Tibial artery (tissue), 4 donors: Measurements from ENCODE around the gene SEMA3C.

Experiments
- DNase-seq, 2 donors: peaks; one replicate each; pipeline ENCODE4 v3.0.0-alpha.2; 2019
- H3K27ac ChIP-seq, 2 donors: fragments of 200-600 bp; sonication (generic) in 1 of 2; 1 replicate in 1 of 2; 2 replicates in 1 of 2; pipeline ENCODE4 v1.5.1; 2018 to 2019; ENCODE audit warnings: mild to moderate bottlenecking in 1 of 2
- H3K27me3 ChIP-seq, 2 donors: fragments of 200-600 bp; sonication (generic) in 1 of 2; one replicate each; pipeline versions ENCODE4 v1.5.1 to v1.6.0; 2016 to 2019
- H3K36me3 ChIP-seq, 3 donors: fragments of 200-600 bp; sonication (generic) in 2 of 3; one replicate each; pipeline ENCODE4 v1.5.1; 2016 to 2019; ENCODE audit warnings: mild to moderate bottlenecking in 2 of 3
- H3K4me1 ChIP-seq, 4 donors: fragments of 200-600 bp; sonication (generic) in 2 of 4; 1 replicate in 3 of 4; 2 replicates in 1 of 4; pipeline ENCODE4 v1.5.1; 2016 to 2019
- H3K4me3 ChIP-seq, 2 donors: fragments of 200-600 bp; sonication (generic) in 1 of 2; 1 replicate in 1 of 2; 2 replicates in 1 of 2; pipeline ENCODE4 v1.5.1; 2018 to 2019; ENCODE audit warnings: mild to moderate bottlenecking in 2 of 2
- H3K9me3 ChIP-seq, 3 donors: fragments of 200-600 bp; sonication (generic) in 1 of 3; one replicate each; pipeline ENCODE4 v1.5.1; 2016 to 2019
- CTCF ChIP-seq, 2 experiments: fragments of 200-600 bp in 1 of 2; fragments of 450-650 bp in 1 of 2; IDR thresholded peaks; one replicate each; pipeline ENCODE4 v1.5.1; 2017 to 2019; ENCODE audit warnings: antibody characterized with exemption in 2 of 2, mild to moderate bottlenecking in 1 of 2, moderate library complexity in 1 of 2
- intact Hi-C: fragments of 100-400 bp; cut with DNase I; formaldehyde crosslinking; loops from one replicate; pipeline ENCODE4 v1.15.0; 2023; ENCODE audit warnings: low total_unique reads

Gene SEMA3C

DNA sequence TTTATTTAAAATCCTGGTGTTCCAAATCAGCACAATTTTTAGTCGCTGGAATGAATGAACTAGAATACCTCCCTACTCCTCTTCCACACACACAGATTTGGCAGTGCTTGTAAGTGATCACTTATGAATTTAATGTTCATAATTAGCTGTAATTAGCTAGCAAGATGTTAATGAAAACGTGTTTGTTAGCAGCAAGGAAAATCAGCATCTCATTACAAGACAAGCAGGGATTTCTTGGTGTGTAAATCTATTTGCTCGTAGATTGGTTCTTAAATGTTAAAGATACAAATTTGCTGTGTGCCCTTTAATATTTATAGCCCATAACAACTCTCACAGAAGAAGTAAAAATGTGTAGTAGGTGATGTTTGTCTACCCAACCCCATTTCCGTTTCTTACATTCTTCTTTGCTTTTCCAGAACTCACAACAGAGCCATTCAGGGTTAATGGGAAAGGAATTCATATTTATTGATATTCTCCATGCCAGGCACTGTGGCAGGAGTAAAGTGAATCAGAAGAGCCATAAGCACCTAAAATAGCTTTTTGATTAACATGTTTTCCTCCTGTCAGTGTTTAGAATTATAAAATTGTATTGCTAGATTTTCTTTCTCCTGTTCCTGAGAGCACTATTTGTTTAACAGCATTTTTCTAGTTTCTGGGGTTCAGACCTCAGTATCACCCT lies 49.6 kb downstream of the SEMA3C start:
- intact Hi-C loops, result no loop called here
- Histone ChIP-seq H3K36me3 (no peaks in the 10 kb centered on the region), H3K9me3 (no peaks in the 10 kb centered on the region), H3K4me3 (no peak overlapping the region), H3K27me3 (no peaks in the 10 kb centered on the region), H3K27ac (peak overlapping the region in 1 of 2 donors; percentile 18), H3K4me1 (peaks cover 0 to 25% (median 5%) of the 10 kb centered on the region in 4 donors)
- TF ChIP-seq CTCF (IDR thresholded peaks at IDR 0.05), result no peak
- DNase-seq, result no peak

DNA sequence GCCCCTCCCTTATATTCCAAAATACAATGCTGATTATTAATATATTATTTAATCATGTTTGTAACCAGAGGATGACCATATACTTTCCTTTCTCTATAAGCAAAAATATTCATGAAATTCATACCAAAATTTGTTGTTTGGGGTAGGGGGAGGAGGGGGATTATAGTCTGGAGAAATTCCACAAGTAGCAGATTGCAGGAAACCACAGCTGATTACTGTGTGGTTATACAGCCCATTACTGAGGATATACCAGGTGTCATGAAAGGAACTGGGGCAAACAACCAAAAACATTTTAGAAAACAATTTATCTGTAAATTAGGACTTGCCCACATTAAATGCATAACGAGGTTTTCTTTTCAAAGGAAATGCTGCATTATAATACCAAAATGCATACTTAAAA lies 50.3 kb downstream of the SEMA3C start:
- intact Hi-C loops, result no loop called here
- Histone ChIP-seq H3K9me3 (no peaks in the 10 kb centered on the region), H3K4me3 (no peak overlapping the region), H3K4me1 (peaks cover 0 to 25% (median 5%) of the 10 kb centered on the region in 4 donors), H3K27ac (no peak overlapping the region), H3K36me3 (no peaks in the 10 kb centered on the region), H3K27me3 (no peaks in the 10 kb centered on the region)
- DNase-seq, result no peak
- TF ChIP-seq CTCF (IDR thresholded peaks at IDR 0.05), result no peak

GRCh38 chr7:80860554-80860953 lies 58.3 kb downstream of the SEMA3C start:
- Histone ChIP-seq H3K27ac (peak overlapping the region; percentile 70 to 74), H3K4me3 (no peak overlapping the region), H3K4me1 (peaks cover 0 to 26% (median 2%) of the 10 kb centered on the region in 4 donors), H3K27me3 (no peaks in the 10 kb centered on the region), H3K36me3 (no peaks in the 10 kb centered on the region), H3K9me3 (no peaks in the 10 kb centered on the region)
- TF ChIP-seq CTCF (IDR thresholded peaks at IDR 0.05), result no peak
- DNase-seq, result no peak
- intact Hi-C loops, result no loop called here

GRCh38 chr7:80859272-80859970 lies 59.4 kb downstream of the SEMA3C start:
- DNase-seq, result peak; percentile 76 to 91
- H3K4me1 ChIP-seq, result peaks cover 0 to 26% (median 2%) of the 10 kb centered on the region in 4 donors
- no peak overlapping the region for H3K4me3 ChIP-seq
- TF ChIP-seq CTCF (IDR thresholded peaks at IDR 0.05), result no peak
- peak overlapping the region; percentile 70 to 74 for H3K27ac ChIP-seq
- H3K9me3 ChIP-seq, result no peaks in the 10 kb centered on the region
- intact Hi-C loops, result no loop called here
- H3K27me3 ChIP-seq, result no peaks in the 10 kb centered on the region
- H3K36me3 ChIP-seq, result no peaks in the 10 kb centered on the region

GRCh38 chr7:80858141-80858903 lies 60.5 kb downstream of the SEMA3C start:
- peaks cover 0 to 26% (median 2%) of the 10 kb centered on the region in 4 donors for H3K4me1 ChIP-seq
- TF ChIP-seq CTCF (IDR thresholded peaks at IDR 0.05), result no peak
- no peak overlapping the region for H3K4me3 ChIP-seq
- intact Hi-C loops, result no loop called here
- peak overlapping the region; percentile 70 to 74 for H3K27ac ChIP-seq
- no peaks in the 10 kb centered on the region for H3K36me3 ChIP-seq
- H3K27me3 ChIP-seq, result no peaks in the 10 kb centered on the region
- no peak for DNase-seq
- no peaks in the 10 kb centered on the region for H3K9me3 ChIP-seq
